ENCODE measurements around the gene USP40.

USP40 gene

GRCh38 chr2:233471291-233472035, 95.1 kb downstream of the USP40 start:
- no peak for DNase-seq

GRCh38 chr2:233470839-233471238, 95.7 kb downstream of the USP40 start:
- no peak for DNase-seq

- DNase-seq, result no peak
Measured at GRCh38 chr2:233470011-233470687, 96.4 kb downstream of the USP40 start.

- no peak for DNase-seq
Measured at GRCh38 chr2:233469261-233470010, 97.1 kb downstream of the USP40 start.

GRCh38 chr2:233468741-233469110, 97.9 kb downstream of the USP40 start:
- no peak for DNase-seq

- DNase-seq, result no peak
Measured at GRCh38 chr2:233468047-233468740, 98.4 kb downstream of the USP40 start.

- DNase-seq, result no peak
Measured at GRCh38 chr2:233466991-233467603, 99.5 kb downstream of the USP40 start.

GRCh38 chr2:233464531-233465240, 101.9 kb downstream of the USP40 start:
- DNase-seq, result no peak

- DNase-seq, result no peak
Measured at GRCh38 chr2:233464056-233464455, 102.5 kb downstream of the USP40 start.

- no peak for DNase-seq
Measured at GRCh38 chr2:233463586-233463985, 103.0 kb downstream of the USP40 start.

- DNase-seq, result no peak
Measured at GRCh38 chr2:233462826-233463470, 103.6 kb downstream of the USP40 start.

GRCh38 chr2:233462202-233462785, 104.3 kb downstream of the USP40 start:
- DNase-seq, result no peak

GRCh38 chr2:233461481-233461891, 105.1 kb downstream of the USP40 start:
- no peak for DNase-seq

- no peak for DNase-seq
Measured at GRCh38 chr2:233460726-233461441, 105.7 kb downstream of the USP40 start.

GRCh38 chr2:233459426-233459825, 107.2 kb downstream of the USP40 start:
- DNase-seq, result no peak

- no peak for DNase-seq
Measured at GRCh38 chr2:233458826-233459225, 107.8 kb downstream of the USP40 start.

GRCh38 chr2:233458031-233458610, 108.5 kb downstream of the USP40 start:
- no peak for DNase-seq

- DNase-seq, result no peak
Measured at GRCh38 chr2:233457356-233457755, 109.2 kb downstream of the USP40 start.

- DNase-seq, result no peak
Measured at GRCh38 chr2:233456934-233457333, 109.6 kb downstream of the USP40 start.

GRCh38 chr2:233456111-233456510, 110.5 kb downstream of the USP40 start:
- no peak for DNase-seq

All from CD4-positive, alpha-beta T cell treated with Interleukin-15 for 1 hour (primary cell).